Stimulated activated CD8-positive, alpha-beta memory T cell treated with anti-CD3 and anti-CD28 coated beads, Interleukin-7, amount 100 ng/mL, for 1 hour (primary cell): Measurements from ENCODE around the gene MAGEC1.
"Not testable (repeated sequence)": the region's sequence is repeated elsewhere in the genome, so short reads cannot be mapped to it uniquely, and the experiment has no call there.

Source experiments
- DNase-seq, 2 donors: peaks; one replicate each; pipeline ENCODE4 v3.0.0-alpha.2; 2020; ENCODE audit warnings: low read depth in 2 of 2

Gene MAGEC1

GRCh38 chrX:141903400-141904155 is at the start of gene MAGEC1:
MAGEC1 (plus strand) TSS chrX:141903894; CDS start chrX:141905073, 1,179 bp downstream.
- DNase-seq = no peak

GRCh38 chrX:141857479-141857878 is 46.2 kb upstream of the MAGEC1 start:
- no peak for DNase-seq

DNA sequence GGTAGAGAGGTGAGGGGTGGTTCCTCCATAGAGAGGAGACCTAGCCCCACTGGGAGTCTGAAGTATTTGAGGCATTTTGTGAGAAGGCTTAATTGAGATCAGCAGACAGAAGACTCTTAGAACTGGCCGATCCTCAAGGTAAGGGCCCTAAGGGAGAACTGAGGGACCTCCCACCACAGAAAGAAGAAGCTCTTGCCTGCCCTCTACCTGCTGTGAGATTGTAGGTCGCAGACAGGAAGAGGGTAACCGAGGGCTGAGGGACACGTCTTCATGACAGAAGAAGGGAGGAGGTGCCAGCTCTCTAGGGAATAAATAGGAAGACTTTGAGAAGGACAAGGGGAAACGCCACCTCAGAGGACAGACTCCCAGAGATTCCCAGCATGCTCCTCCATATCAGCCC is 24.1 kb upstream of the MAGEC1 start:
- DNase-seq = no peak

- DNase-seq = not testable (repeated sequence)
These were observed 14.9 kb upstream of the MAGEC1 start for GRCh38 chrX:141888811-141889210.

DNA sequence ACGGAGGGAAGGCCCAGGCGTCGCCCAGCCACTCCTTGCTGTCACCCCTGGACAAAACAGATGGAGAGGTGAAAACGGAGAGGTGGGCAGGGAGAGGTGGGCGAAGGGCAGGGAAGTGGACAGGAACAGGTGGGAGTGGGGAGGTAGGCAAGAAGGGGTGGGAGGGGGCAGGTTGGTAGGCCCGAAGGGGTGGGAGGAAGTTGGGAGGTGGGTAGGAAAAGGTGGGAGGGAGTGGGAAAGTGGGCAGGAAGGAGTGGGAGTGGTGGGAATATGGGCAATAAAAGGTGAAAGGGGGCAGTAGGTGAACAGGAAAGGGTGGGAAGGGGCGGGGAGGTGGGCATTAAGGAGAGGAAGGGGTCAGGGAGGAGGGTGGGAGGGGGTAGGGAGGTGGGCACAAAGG is 9.0 kb upstream of the MAGEC1 start:
- no peak for DNase-seq

- DNase-seq = no peak
These were observed 6.0 kb upstream of the MAGEC1 start for GRCh38 chrX:141897690-141898089.

DNA sequence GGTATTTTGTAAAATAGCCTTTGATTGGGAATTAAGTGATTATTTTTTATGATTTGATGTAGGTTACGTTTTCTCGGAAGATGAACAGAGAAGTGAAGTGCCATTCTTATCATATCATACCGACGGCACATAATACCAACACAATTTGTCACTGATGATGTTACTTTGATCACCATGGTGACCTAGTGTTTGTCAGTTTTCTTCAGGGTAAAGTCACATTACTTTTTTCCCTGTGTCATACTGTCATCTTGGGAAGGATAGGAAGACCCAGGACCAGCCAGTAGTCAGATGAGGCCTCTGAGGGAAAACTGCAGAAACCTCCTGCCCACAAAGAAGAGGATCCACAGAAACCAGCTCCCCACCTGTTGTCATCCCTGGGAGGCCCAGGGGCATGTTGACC is 1.3 kb upstream of the MAGEC1 start:
- DNase-seq = no peak

DNA sequence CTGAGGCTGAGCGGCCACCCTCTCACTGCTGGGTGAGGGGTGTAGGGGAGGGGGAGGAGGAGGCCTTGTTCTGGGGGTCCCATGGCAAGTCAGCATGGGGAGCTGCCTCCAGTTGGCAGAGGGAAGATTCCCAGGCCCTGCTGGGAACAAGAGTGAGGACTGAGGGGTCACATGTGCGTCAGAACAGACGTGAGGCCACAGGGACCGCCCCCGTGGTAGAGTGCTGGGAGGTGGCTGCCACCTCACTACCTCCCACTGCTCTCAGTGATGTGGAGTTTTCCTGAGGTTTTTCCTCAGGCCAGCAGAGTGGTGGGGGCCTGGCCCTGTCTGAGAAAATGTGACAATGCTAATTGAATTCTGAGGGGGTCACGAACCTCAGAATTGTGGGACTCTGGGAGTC is 568 bp downstream of the MAGEC1 start:
- DNase-seq = no peak

DNA sequence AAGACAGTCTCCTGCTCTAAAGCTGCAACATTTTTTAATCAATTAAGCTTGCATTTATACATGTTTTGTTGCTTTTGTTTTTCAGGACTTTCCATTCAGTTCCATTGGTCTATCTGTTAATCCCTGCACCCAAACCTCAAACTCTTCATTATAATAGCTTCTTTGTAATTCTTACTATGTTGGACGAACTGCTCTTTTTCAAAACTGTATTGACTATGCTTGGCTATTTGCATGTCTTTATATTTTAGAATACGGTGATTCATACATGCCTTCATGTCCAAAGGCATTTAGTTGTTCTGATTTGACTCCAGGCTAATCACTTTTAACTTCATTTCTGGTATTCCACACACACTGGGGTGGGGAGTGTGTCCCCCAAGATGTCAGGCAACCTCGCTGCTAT is 14.1 kb downstream of the MAGEC1 start:
- DNase-seq = no peak

DNA sequence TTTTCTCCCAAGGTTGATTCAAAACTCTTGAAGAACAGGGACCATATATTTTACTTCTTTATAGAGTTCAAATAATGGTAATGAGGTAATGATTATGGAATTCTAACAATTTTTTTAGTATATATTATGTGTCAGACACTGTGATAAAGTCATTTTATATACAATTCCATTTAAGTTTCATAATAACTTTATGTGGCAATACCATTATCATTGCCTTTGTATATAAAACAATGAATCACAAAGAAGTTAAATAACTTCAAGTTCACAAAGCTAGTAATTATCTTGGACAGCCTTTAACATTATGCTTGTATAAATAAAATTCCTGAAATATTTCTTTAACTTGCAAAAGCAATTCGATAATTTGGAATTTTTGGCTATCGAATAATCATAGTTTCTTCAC is 20.6 kb downstream of the MAGEC1 start:
- no peak for DNase-seq

GRCh38 chrX:141928432-141928831 is 24.7 kb downstream of the MAGEC1 start:
- DNase-seq = no peak

- DNase-seq = no peak
These were observed 30.5 kb downstream of the MAGEC1 start for GRCh38 chrX:141934059-141934641.

GRCh38 chrX:141935645-141936044 is 32.0 kb downstream of the MAGEC1 start:
- no peak for DNase-seq

- DNase-seq = no peak
These were observed 32.4 kb downstream of the MAGEC1 start for GRCh38 chrX:141936080-141936479.

GRCh38 chrX:141941234-141941633 is 37.5 kb downstream of the MAGEC1 start:
- DNase-seq = no peak

DNA sequence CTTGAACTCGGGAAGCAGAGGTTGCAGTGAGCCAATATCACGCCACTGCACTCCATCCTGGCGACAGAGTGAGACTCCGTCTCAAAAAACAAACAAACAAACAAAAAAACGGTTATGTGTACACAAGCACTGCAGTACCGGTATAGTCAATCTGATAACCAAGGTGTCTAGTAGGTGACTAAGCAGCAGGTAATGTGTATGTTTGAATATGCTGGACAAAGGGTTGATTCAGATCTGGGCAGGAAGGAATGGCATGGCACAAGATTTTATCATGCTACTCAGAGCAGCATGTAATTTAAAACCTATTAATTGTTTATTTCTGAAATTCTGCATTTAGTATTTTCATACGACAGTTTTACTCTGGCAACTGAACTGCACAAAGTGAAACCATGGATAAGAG is 41.7 kb downstream of the MAGEC1 start:
- DNase-seq = no peak

GRCh38 chrX:141947350-141947749 is 43.7 kb downstream of the MAGEC1 start:
- no peak for DNase-seq

GRCh38 chrX:141952603-141953002 is 48.9 kb downstream of the MAGEC1 start:
- DNase-seq = no peak

DNA sequence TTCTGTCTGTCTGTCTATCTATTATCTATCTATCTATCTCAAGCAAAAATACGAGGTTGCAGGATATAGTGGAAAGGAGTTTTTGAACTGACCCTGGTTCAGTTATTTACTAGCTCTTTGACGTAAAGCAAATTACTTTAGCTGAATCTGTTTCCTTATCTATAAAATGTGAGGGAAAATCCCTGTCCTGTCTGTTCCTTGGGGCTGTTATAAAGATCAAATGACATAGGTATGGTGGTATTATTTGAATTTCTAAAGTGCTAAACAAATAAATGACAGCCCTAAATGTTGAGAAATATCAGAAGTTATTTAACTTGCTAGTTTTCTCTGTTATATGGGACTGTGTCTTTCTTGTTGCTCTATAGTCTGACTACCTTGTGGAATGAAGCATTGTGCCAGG is 55.0 kb downstream of the MAGEC1 start:
- DNase-seq = no peak
